ENCODE data around the gene ORAI3.

Gene ORAI3

DNA sequence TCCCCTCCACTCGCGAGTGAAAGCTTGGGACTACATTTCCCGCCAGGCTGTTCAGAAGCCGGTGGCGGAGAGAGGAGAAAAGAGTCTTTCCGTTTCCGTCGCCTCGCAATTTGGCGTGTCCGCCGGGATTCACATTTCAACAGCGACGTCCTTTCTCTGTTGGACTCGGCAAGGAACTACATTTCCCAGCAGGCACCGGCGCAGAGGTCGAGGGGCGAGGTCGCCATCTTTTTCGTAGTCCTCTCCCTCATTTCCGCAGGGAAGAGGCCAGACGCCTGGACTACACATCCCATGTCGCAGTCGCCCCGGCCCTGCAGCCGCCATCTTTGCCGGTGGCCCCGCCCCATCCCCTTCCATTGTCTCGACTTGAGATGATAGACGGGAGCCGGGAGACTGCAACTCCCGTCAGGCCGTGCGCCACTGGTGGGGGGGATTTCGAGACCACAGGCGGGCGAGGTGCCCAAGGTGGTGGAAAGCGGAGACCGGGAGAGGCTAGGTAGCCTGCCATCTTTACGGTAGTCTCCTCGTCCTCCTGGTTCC is 26.4 kb upstream of the ORAI3 start:
- peak; percentile 97 for DNase-seq (ENCODE audit: extremely low spot score)
- TF ChIP-seq HDGF (IDR thresholded peaks at IDR 0.05; ENCODE audit: borderline replicate concordance): peak; percentile 12; the same call in 1 of the 2 replicates
- TF ChIP-seq NFRKB (IDR thresholded peaks at IDR 0.05): no peak
- TF ChIP-seq SUZ12 (IDR thresholded peaks at IDR 0.05): peak; percentile 82
- ChIA-PET POLR2A (interaction anchor here (0.6 to 1.0 kb wide), 5 partner anchors 20 to 117 kb away, joined by 3 to 6 read pairs (median 4); no protein-coding TSS in a partner anchor), CTCF (interaction anchor here (0.6 to 0.8 kb wide), 3 partner anchors 21 to 89 kb away, joined by 3 to 5 read pairs (median 3); no protein-coding TSS in a partner anchor)

DNA sequence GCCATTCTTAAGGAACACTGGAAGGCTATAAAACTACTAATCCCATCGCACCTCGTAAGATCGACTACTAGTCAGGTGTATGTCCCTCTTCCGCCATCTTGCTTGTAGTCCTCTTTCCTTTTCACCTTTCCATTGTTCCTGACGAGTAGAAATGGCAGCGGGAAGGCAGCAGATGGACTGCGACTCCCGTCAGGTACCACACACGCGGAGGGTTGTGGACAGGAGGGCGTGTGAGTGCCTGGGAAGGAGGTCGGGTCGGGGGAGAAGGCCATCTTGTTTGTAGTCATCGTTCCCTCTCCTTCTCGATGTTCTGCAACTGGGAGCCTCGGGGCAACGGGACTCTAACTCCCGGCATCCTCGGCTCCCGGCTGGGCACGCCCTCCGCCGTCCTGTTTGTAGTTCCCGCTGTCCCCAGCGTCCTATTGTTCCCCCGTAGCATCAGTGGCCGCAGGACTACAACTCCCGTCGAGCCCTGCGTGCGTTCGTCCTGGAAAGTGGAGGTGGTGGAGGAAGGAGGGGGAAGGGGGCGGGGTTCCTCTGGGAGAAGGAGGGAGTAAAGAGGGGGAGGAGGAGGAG is 25.8 kb upstream of the ORAI3 start:
- ChIA-PET CTCF (interaction anchor here (0.6 kb wide), 1 partner anchor 99 kb away, joined by 9 read pairs; no protein-coding TSS in a partner anchor), POLR2A (interaction anchor here (0.7 to 2.8 kb wide), 5 partner anchors 19 to 152 kb away, joined by 3 to 9 read pairs (median 3); partner anchors contain the start of gene CTF1)

DNA sequence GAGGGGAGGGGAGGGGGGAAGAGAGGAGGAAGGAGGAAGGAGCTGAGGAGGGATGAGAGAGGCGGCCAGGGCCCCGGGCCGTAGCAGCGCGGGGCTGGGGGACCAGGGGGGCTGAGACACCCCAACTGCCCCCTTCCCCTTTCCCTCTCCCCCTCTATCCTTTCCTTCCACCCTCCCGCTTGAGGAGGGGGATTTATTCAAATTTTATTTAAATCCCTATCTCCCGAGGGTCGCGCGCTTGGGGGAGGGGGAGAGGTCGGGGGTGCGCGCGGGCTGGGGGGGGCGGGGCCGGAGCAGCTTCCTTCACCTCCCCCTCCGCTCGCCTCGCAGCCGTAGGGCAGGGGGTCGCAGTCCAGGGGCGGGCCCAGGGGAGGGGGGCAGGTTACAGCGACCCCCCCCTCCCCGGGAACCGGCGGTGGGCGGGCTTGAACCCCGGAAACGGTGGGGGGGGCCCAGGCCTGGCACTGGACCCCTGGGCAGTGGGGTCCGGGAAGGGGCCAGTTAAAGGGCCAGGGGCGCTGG is 25.3 kb upstream of the ORAI3 start, which contains the start of gene FBXL19:
Gene FBXL19, plus strand, starts transcription at position 19 of the 522 bp plus-strand sequence. CDS start 2,183 bp downstream, outside the sequence.
- no peak for DNase-seq (ENCODE audit: extremely low spot score)
- CTCF ChIA-PET: interaction anchor here (0.6 kb wide), 1 partner anchor 99 kb away, joined by 9 read pairs; no protein-coding TSS in a partner anchor
- POLR2A ChIA-PET: interaction anchor here (0.7 to 2.8 kb wide), 6 partner anchors 19 to 175 kb away, joined by 3 to 9 read pairs (median 4); partner anchors contain the start of genes CTF1 and PHKG2
- TF ChIP-seq, protein P1, sequence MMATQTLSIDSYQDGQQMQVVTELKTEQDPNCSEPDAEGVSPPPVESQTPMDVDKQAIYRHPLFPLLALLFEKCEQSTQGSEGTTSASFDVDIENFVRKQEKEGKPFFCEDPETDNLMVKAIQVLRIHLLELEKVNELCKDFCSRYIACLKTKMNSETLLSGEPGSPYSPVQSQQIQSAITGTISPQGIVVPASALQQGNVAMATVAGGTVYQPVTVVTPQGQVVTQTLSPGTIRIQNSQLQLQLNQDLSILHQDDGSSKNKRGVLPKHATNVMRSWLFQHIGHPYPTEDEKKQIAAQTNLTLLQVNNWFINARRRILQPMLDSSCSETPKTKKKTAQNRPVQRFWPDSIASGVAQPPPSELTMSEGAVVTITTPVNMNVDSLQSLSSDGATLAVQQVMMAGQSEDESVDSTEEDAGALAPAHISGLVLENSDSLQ (IDR thresholded peaks at IDR 0.05): no peak
- TF ChIP-seq ARNT (IDR thresholded peaks at IDR 0.05) (no peak), NFRKB (IDR thresholded peaks at IDR 0.05) (no peak), L3MBTL2 (conservative IDR thresholded peaks at IDR 0.05) (no peak), TARDBP (IDR thresholded peaks at IDR 0.05) (no peak), FOXM1 (IDR thresholded peaks at IDR 0.05; ENCODE audit: borderline replicate concordance) (no peak), BHLHE40 (IDR thresholded peaks at IDR 0.05; ENCODE audit: borderline replicate concordance) (no peak), HDGF (IDR thresholded peaks at IDR 0.05; ENCODE audit: borderline replicate concordance) (no peak), FOXK2 (IDR thresholded peaks at IDR 0.05) (no peak), ZNF384 (IDR thresholded peaks at IDR 0.05) (no peak), CTBP1 (IDR thresholded peaks at IDR 0.05; ENCODE audit: borderline replicate concordance) (no peak), SUZ12 (IDR thresholded peaks at IDR 0.05) (no peak), FOXA1 (IDR thresholded peaks at IDR 0.05) (no peak), ELF4 (IDR thresholded peaks at IDR 0.05) (no peak), SP1 (IDR thresholded peaks at IDR 0.05) (no peak), LEF1 (IDR thresholded peaks at IDR 0.05; ENCODE audit: borderline replicate concordance) (no peak)

More for the DNA sequence above, 25.8 kb upstream of the ORAI3 start:
- peak; percentile 98 for DNase-seq (ENCODE audit: extremely low spot score)
- no peak for TF ChIP-seq FOXK2 (IDR thresholded peaks at IDR 0.05)
- peak; percentile 91 for TF ChIP-seq SUZ12 (IDR thresholded peaks at IDR 0.05)
- TF ChIP-seq L3MBTL2 (conservative IDR thresholded peaks at IDR 0.05): peak; percentile 38
- no peak for TF ChIP-seq NFRKB (IDR thresholded peaks at IDR 0.05)
- peak; percentile 28; the same call in 1 of the 2 replicates for TF ChIP-seq HDGF (IDR thresholded peaks at IDR 0.05; ENCODE audit: borderline replicate concordance)

DNA sequence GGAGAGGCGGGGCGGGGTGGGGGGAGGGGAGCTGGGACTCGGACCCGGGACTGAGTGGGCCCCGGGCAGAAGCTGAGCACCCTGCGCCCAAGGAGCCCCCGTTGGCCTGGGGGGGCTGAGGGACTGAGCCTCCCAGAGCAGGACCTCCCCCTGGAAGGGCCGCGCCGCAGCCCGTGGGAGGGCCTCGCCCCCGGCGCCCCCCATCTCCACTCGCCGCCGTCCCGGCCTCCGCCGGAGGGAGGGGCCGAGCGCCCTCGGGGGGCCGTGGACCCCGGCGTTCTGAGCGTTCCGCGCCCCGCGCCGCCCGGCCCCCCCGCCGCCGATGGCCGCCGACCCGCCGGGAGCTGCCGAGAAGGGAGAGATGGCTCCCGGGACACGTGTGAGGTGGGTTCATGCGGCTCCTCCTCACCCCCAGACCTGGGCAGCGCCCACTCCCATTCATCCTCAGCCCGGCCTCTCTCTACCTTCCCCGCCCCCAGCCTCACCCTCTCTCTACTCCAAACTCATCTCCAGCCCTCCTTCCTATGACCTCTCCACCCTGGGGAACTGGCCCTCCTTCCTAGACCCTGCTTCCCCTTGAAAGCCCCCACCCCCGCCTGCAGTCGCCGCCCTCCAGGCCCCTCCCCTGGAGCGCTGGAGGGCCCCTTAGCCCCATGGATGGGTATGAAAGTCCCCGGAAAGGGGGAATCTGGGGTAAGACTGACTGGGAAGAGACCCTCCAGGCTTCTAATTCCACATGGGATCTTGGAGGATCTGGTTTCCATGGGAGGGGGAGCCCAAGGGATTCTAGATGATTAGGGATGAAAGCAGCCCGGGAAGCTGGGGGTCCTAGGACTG is 24.6 kb upstream of the ORAI3 start:
- no peak for DNase-seq (ENCODE audit: extremely low spot score)
- CTCF ChIA-PET: interaction anchor here (2.0 kb wide), 1 partner anchor 18 kb away, joined by 7 read pairs; no protein-coding TSS in a partner anchor
- TF ChIP-seq ARNT (IDR thresholded peaks at IDR 0.05) (no peak), FOXA1 (IDR thresholded peaks at IDR 0.05) (no peak), SUZ12 (IDR thresholded peaks at IDR 0.05) (no peak), L3MBTL2 (conservative IDR thresholded peaks at IDR 0.05) (no peak), BHLHE40 (IDR thresholded peaks at IDR 0.05; ENCODE audit: borderline replicate concordance) (no peak), FOXK2 (IDR thresholded peaks at IDR 0.05) (no peak), CTBP1 (IDR thresholded peaks at IDR 0.05; ENCODE audit: borderline replicate concordance) (no peak), LEF1 (IDR thresholded peaks at IDR 0.05; ENCODE audit: borderline replicate concordance) (no peak), HDGF (IDR thresholded peaks at IDR 0.05; ENCODE audit: borderline replicate concordance) (no peak), ELF4 (IDR thresholded peaks at IDR 0.05) (no peak), FOXM1 (IDR thresholded peaks at IDR 0.05; ENCODE audit: borderline replicate concordance) (no peak; the same call in none of the 2 replicates), ZNF384 (IDR thresholded peaks at IDR 0.05) (no peak), TARDBP (IDR thresholded peaks at IDR 0.05) (no peak), SP1 (IDR thresholded peaks at IDR 0.05) (no peak), NFRKB (IDR thresholded peaks at IDR 0.05) (no peak)
- TF ChIP-seq, protein P1 (IDR thresholded peaks at IDR 0.05): no peak
- POLR2A ChIA-PET: interaction anchor here (0.6 to 2.8 kb wide), 9 partner anchors 10 to 176 kb away, joined by 3 to 9 read pairs (median 4); partner anchors contain the start of genes CTF1 and PHKG2

DNA sequence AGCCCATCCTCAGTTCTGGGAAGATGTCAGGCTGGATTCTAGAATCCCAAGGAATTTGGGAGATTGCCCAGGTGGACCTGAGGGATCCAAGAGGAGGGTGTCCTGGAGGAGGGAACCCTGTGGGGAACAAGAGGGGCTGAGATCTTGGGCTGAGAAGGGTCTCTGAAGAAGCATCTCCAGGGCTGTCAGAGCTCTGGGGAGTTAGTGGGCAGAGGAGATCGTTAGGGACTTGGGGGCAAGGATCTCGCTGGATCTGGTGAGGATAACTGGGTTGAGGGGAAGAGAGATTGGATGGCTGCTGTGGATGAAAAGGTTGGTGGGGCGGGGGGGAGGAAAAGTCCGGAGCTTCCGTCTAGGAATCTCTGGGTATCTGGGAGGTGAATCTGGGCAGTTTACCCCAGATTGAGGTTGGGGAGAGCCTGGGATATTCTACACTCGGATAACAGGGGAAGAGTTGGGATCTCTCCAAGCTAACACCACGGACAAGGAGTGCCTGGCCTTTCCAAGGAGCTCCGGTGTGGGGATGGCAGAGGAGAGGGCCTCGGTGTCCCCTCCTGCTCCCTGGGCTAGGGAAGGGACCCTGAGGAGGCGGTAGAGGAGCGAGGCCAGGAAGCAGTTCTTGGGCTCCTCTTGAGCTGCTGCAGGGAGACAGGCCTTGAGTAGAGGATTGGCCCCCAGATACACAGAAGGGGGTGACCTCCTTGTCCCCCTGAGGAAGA is 23.8 kb upstream of the ORAI3 start:
- no peak for DNase-seq (ENCODE audit: extremely low spot score)
- POLR2A ChIA-PET: interaction anchor here (0.6 to 2.8 kb wide), 7 partner anchors 9 to 177 kb away, joined by 3 to 9 read pairs (median 4); partner anchors contain the start of genes CTF1 and PHKG2
- CTCF ChIA-PET: interaction anchor here (1.1 to 2.0 kb wide), 2 partner anchors 10 to 17 kb away, joined by 4 to 7 read pairs; no protein-coding TSS in a partner anchor
- TF ChIP-seq CTBP1 (IDR thresholded peaks at IDR 0.05; ENCODE audit: borderline replicate concordance) (no peak), FOXK2 (IDR thresholded peaks at IDR 0.05) (no peak), ZNF384 (IDR thresholded peaks at IDR 0.05) (no peak), SUZ12 (IDR thresholded peaks at IDR 0.05) (no peak), BHLHE40 (IDR thresholded peaks at IDR 0.05; ENCODE audit: borderline replicate concordance) (no peak), ELF4 (IDR thresholded peaks at IDR 0.05) (no peak), L3MBTL2 (conservative IDR thresholded peaks at IDR 0.05) (no peak), ARNT (IDR thresholded peaks at IDR 0.05) (no peak), FOXM1 (IDR thresholded peaks at IDR 0.05; ENCODE audit: borderline replicate concordance) (no peak), NFRKB (IDR thresholded peaks at IDR 0.05) (no peak), HDGF (IDR thresholded peaks at IDR 0.05; ENCODE audit: borderline replicate concordance) (no peak), SP1 (IDR thresholded peaks at IDR 0.05) (no peak), LEF1 (IDR thresholded peaks at IDR 0.05; ENCODE audit: borderline replicate concordance) (no peak)
- TF ChIP-seq, protein P1 (IDR thresholded peaks at IDR 0.05): no peak

Data from HEK293T (cell line).